Mucosa of descending colon (tissue), 3 donors: ENCODE data around the gene CORIN. TPM values are rescaled to one million over a fixed set of nuclear protein-coding genes. Genes with fewer than 3 reads are reported as not detected.

Source experiments
- ATAC-seq: fragments of 200-7000 bp; cut with Tn5 transposase; one replicate; pipeline ENCODE4 v1.9.1; 2020; ENCODE audit warnings: mild to moderate bottlenecking, moderate library complexity
- DNase-seq, 3 donors: peaks; one replicate each; pipeline ENCODE4 v3.0.0-alpha.2; 2020
- H3K36me3 ChIP-seq: fragments of 200-600 bp; one replicate; pipeline ENCODE4 v1.8.0; 2021; ENCODE audit warnings: low read depth, mild to moderate bottlenecking
- H3K4me1 ChIP-seq: fragments of 200-600 bp; one replicate; pipeline ENCODE4 v1.8.0; 2021; ENCODE audit warnings: low read depth, mild to moderate bottlenecking
- H3K4me3 ChIP-seq: fragments of 200-600 bp; one replicate; pipeline ENCODE4 v1.8.0; 2021; ENCODE audit warnings: mild to moderate bottlenecking
- H3K9me3 ChIP-seq: fragments of 200-600 bp; one replicate; pipeline ENCODE4 v1.8.0; 2021; ENCODE audit warnings: mild to moderate bottlenecking
- CTCF ChIP-seq: fragments of 200-600 bp; IDR thresholded peaks from one replicate; pipeline ENCODE4 v1.8.0; 2022; ENCODE audit warnings: antibody characterized with exemption, mild to moderate bottlenecking
- intact Hi-C, 2 donors: fragments of 100-400 bp; cut with DNase I in 1 of 2; cut with micrococcal nuclease in 1 of 2; formaldehyde crosslinking; loops; one replicate each; pipeline versions ENCODE4 v1.11.0 to v1.11.1; 2022; cut with DNase I, micrococcal nuclease
- total RNA-seq, 3 donors: library from RNA; stranded (reverse); fragmentation: NEBNext Ultra II Directional in 2 of 3; extraction: Animal tissue kit (Norgen Biotek cat#: 25700) in 2 of 3; gene quantifications; one replicate each; pipeline versions ENCODE4 v1.2.1 to v1.2.4, GENCODE V29; 2021 to 2023
- donor health status: DM: no; HTN: no; CAD: no; lungs with moderate emphysema.
- donor health status: DM: no; HTN: no; CAD: no.
- donor health status: DM: no; HTN: yes; CAD: no.

Gene CORIN
- total RNA-seq, 3 donors from 2014 or later: 0.41 to 0.52 (median 0.47) TPM

- Histone ChIP-seq H3K4me1 (no peaks in the 10 kb centered on the region), H3K36me3 (no peaks in the 10 kb centered on the region), H3K4me3 (no peak overlapping the region), H3K9me3 (no peaks in the 10 kb centered on the region)
- no peak for ATAC-seq
- no peak for DNase-seq
- no peak for TF ChIP-seq CTCF
- intact Hi-C loops: no loop called here
These were observed 96.7 kb downstream of the CORIN start for GRCh38 chr4:47741200-47741599.

GRCh38 chr4:47737326-47737725 lies 100.5 kb downstream of the CORIN start:
- no peak for TF ChIP-seq CTCF
- Histone ChIP-seq H3K4me3 (no peak overlapping the region), H3K36me3 (no peaks in the 10 kb centered on the region), H3K9me3 (no peaks in the 10 kb centered on the region), H3K4me1 (no peaks in the 10 kb centered on the region)
- intact Hi-C loops: no loop called here
- ATAC-seq (no peak), DNase-seq (no peak)

DNA sequence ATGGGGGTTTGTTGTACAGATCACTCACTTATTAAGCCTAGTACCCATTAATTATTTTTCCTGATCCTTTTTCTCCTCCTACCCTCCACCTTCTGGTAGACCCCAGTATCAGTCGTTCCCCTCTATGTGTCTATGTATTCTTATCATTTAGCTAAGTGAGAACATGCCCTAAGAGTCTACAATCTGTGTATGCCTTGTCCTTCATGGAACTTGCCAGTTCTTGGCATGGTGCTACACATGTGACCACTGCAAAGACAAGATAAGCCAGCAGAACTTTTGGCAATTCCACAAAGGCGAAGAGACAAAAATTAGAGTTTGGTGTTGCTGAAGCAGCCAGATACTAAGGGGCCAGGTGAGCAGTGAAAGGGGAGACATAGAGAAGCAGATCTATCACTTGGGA lies 101.3 kb downstream of the CORIN start:
- H3K4me3 ChIP-seq: no peak overlapping the region
- TF ChIP-seq CTCF: no peak
- no peaks in the 10 kb centered on the region for H3K4me1 ChIP-seq
- intact Hi-C loops: no loop called here
- no peaks in the 10 kb centered on the region for H3K36me3 ChIP-seq
- ATAC-seq: no peak
- no peaks in the 10 kb centered on the region for H3K9me3 ChIP-seq
- DNase-seq: no peak

GRCh38 chr4:47736146-47736545 lies 101.7 kb downstream of the CORIN start:
- intact Hi-C loops: no loop called here

DNA sequence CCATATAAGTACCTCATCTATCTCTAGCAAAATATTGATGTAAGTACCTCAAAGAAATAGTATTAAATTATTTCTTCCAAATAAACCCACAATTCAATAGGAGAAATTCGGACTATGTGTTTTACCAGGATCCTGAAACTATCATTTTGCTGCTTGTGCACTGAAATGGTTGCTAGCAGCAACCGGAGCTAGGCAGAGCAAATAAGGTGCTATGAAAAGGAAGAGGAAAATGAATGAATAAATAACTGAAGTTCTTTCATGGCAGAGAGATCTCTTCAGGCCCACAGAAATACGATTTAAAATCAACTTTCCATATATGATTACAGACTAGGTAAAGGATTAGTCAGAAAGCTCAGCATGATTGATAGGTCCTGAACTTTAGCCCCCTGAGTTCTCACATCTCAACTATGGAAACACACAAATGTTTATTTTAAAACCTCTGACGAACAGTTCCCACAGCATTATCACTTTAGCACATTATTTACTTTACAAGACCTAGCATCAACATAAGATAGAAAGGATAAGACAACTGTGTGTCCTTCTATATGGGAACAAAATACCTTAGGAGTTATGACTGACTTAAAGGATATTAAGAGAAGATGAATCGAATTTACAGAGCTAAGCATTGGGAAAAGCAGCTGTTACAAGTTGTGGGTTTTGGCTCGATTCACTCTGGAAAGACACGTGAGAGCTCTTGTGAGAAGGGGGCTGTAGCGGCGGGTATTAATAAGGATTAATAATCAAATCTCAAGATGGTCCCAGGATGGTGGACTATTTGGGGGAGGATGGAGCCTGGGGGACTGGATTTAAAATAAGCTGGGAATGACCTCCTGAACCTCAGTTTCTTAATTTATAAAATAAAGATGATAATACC lies 104.3 kb downstream of the CORIN start:
- no peak for DNase-seq
- no peak for TF ChIP-seq CTCF

More at GRCh38 chr4:47736146-47736545, 101.7 kb downstream of the CORIN start:
- Histone ChIP-seq H3K4me3 (no peak overlapping the region), H3K4me1 (no peaks in the 10 kb centered on the region), H3K9me3 (no peaks in the 10 kb centered on the region), H3K36me3 (no peaks in the 10 kb centered on the region)
- no peak for DNase-seq
- ATAC-seq: no peak
- no peak for TF ChIP-seq CTCF

More for the DNA sequence above, 104.3 kb downstream of the CORIN start:
- Histone ChIP-seq H3K36me3 (no peaks in the 10 kb centered on the region), H3K9me3 (no peaks in the 10 kb centered on the region), H3K4me3 (no peak overlapping the region), H3K4me1 (no peaks in the 10 kb centered on the region)
- intact Hi-C loops: no loop called here
- no peak for ATAC-seq
